Measurements from ENCODE around the gene CROCC2.

Gene CROCC2

GRCh38 chr2:240916571-240917008 lies 10.5 kb downstream of the CROCC2 start:
- H3K4me3 ChIP-seq (replicated peaks; ENCODE audit: low read depth, low read length), result no peak overlapping the region
- DNase-seq (ENCODE audit: extremely low read depth, low read depth), result peak; percentile 78
- no peak for TF ChIP-seq CTCF (IDR thresholded peaks at IDR 0.05; ENCODE audit: low read depth, low read length, missing control alignments)

DNA sequence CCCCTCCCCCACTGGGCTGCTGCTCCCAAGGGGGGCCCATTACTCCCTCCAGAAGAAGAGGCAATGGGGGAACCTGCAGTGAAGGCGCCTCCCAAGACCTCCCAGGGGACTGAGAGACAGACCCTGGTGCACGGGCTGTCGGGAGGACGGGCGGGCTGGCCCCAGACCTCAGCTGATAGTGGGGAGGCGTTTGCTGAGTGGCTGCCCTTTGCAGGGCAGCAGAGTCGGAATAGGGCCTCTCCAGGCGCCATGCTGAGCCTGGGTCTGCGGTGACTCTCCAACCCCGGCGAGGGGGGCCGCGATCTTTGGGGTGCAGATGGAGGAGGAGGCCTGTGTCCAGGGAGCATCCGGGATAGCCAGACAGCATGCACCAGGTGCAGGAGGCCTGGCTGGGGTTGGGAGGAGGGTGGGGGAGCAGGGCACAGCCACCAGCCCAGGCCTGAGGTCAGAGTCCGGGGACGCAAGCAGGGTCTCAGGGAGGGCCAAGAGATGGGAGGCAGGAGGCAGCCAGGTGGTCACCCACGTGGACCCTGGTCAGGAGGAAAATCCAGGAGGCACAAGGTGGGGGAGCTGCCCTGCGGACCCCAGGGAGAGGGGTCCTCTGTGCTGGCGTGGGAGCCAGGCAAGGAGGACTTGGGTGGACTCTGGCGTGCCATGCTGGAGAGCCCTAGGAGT lies 11.0 kb downstream of the CROCC2 start:
- H3K4me3 ChIP-seq (replicated peaks; ENCODE audit: low read depth, low read length), result no peak overlapping the region
- DNase-seq (ENCODE audit: extremely low read depth, low read depth), result no peak
- TF ChIP-seq CTCF (IDR thresholded peaks at IDR 0.05; ENCODE audit: low read depth, low read length, missing control alignments), result no peak

- TF ChIP-seq CTCF (IDR thresholded peaks at IDR 0.05; ENCODE audit: low read depth, low read length, missing control alignments), result no peak
- H3K4me3 ChIP-seq (replicated peaks; ENCODE audit: low read depth, low read length), result no peak overlapping the region
- DNase-seq (ENCODE audit: extremely low read depth, low read depth), result no peak
Observed at GRCh38 chr2:240917684-240918257, 11.6 kb downstream of the CROCC2 start.

DNA sequence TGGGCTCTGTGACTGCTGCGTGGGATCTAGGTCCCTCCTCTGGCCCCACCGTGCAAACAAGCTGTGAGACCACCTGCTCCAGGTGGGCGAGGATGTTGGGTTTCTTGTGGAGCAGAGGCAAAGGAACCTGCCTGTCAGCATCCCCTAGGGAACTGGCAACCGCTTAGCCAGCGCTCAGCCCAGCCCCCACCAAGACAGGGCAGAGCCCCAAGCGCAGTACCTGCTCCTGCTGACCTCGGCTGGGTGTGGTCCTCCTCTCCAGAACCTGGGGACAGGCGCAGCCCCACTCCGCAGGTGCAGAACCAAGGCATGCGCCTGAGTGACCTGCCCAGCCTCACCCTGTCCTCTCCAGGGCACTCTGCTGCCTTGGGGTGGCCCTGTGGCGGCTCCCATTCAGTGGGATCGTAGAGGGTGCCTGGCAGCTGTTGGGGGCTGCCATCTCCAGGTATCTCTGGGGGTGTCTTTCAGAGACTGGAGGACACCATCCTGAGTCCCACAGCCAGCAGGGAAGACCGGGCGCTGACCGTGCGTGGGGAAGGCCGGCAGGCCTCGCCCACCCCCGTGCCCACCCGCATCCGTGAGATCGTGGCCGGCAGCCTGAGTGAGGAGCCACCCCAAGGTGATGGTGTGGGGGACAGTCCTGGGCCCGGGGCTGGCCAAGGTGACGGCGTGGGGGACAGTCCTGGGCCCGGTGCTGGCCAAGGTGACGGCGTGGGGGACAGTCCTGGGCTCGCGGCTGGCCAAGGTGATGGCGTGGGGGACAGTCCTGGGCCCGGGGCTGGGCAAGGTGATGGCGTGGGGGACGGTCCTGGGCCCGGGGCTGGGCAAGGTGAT lies 12.3 kb downstream of the CROCC2 start:
- no peak overlapping the region for H3K4me3 ChIP-seq (replicated peaks; ENCODE audit: low read depth, low read length)
- DNase-seq (ENCODE audit: extremely low read depth, low read depth), result no peak
- no peak for TF ChIP-seq CTCF (IDR thresholded peaks at IDR 0.05; ENCODE audit: low read depth, low read length, missing control alignments)

DNA sequence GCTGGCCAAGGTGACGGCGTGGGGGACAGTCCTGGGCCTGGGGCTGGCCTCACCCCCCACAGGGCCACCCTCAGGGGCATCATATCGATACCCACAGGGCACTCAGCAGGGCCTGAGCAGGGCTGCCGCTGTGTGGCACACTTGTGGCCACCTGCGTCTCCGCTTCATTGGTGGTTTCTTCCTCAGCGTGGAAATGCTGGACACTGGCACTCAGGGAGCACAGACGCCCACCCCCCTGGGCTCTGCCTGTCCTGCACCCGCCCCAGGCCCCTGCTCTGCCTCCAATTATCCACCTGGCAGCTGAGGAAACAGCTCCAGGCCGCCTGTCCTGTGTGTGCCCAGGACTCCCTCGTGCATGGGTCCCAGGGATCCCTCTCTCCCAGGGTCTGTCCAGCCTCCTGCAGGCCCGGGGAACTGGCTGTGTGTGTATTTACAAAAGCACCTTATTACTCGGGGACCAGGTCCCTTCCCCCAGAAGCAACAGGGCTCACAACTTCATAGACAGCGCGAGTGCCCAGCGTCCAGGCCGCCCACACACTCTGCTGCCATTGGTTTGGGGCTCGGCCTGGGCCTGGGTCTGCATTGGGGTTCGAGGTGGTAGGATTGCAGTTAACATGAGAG lies 13.1 kb downstream of the CROCC2 start:
- TF ChIP-seq CTCF (IDR thresholded peaks at IDR 0.05; ENCODE audit: low read depth, low read length, missing control alignments), result no peak
- no peak for DNase-seq (ENCODE audit: extremely low read depth, low read depth)
- H3K4me3 ChIP-seq (replicated peaks; ENCODE audit: low read depth, low read length), result no peak overlapping the region

DNA sequence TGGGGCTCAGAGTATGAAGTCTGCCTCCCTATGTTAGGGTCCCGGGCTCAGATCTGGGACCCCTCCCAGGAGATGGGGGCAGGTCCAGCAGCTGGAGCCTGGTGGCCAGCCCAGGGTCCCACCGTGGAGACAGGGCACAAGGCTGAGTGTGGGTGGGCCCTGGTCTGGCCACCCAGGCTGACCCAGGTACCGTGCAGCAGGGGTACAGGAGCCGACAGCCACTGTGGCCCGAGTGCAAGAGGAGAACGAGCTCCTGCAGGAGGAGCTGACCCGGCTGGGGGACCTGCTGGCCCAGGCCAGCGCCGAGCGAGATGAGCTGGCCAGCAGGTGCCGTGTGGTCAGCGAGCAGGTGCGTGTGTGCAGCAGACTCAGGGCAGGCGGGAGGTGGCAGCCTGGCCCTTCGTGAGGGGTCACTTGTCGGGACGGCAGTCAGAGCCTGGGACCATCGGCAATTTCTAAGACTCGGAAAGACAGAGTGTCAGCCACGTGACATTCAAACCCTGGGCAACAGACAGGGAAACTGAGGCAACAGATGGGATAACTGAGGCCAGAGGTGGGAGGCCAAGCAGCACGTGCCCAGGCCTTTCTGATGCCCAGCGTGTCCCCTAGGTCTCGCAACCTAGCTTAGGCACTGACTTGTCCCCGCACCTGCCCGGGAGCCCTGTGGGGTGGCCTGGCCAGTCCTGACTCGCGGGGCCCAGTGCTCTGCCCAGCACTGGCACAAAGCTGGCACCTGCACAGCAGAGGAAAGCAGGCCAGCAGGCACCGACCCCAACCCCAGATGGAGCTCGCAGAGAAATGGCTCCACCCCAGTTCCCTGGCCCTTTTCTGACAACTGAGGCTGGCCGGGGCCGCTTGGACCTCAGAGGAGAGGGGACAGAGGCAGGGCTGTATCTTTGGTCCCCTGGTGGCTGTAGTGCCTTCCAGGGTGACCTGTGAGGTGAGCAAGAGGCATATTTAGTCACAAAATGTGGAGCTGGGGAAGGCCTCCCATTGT lies 13.9 kb downstream of the CROCC2 start:
- TF ChIP-seq CTCF (IDR thresholded peaks at IDR 0.05; ENCODE audit: low read depth, low read length, missing control alignments), result no peak
- no peak for DNase-seq (ENCODE audit: extremely low read depth, low read depth)
- H3K4me3 ChIP-seq (replicated peaks; ENCODE audit: low read depth, low read length), result no peak overlapping the region
